ENCODE results near the gene PDCD2L. TPM values are rescaled to one million over a fixed set of nuclear protein-coding genes. Genes with fewer than 3 reads are reported as not detected.

Gene PDCD2L
- 8.6 and 15.1 TPM in 2 replicates for total RNA-seq

GRCh38 chr19:34404109-34404909, at the start of gene PDCD2L:
Gene PDCD2L, plus strand, starts transcription at chr19:34404399. Its CDS starts 32 bp downstream, at chr19:34404431.

GRCh38 chr19:34364830-34365462, 39.3 kb upstream of the PDCD2L start, which contains the start of gene GPI:
Gene GPI, plus strand, starts transcription at chr19:34365196. Its CDS starts 71 bp downstream, at chr19:34365267.

Other genes starting within 250 kb of the PDCD2L start
- 99.4 and 172 TPM in 2 replicates for gene LSM14A, start 231.9 kb upstream of the PDCD2L start, total RNA-seq
- gene GARRE1, start 149.8 kb upstream of the PDCD2L start, total RNA-seq: 23.5 and 52.9 TPM in 2 replicates
- 115 and 211 TPM in 2 replicates for gene GPI, start 39.2 kb upstream of the PDCD2L start, total RNA-seq
- gene UBA2, start 24.0 kb downstream of the PDCD2L start, total RNA-seq: 91.1 and 189 TPM in 2 replicates
- 24.1 and 65.6 TPM in 2 replicates for gene WTIP, start 77.4 kb downstream of the PDCD2L start, total RNA-seq